ENCODE data around the gene NDUFA13.

The NDUFA13 gene

DNA sequence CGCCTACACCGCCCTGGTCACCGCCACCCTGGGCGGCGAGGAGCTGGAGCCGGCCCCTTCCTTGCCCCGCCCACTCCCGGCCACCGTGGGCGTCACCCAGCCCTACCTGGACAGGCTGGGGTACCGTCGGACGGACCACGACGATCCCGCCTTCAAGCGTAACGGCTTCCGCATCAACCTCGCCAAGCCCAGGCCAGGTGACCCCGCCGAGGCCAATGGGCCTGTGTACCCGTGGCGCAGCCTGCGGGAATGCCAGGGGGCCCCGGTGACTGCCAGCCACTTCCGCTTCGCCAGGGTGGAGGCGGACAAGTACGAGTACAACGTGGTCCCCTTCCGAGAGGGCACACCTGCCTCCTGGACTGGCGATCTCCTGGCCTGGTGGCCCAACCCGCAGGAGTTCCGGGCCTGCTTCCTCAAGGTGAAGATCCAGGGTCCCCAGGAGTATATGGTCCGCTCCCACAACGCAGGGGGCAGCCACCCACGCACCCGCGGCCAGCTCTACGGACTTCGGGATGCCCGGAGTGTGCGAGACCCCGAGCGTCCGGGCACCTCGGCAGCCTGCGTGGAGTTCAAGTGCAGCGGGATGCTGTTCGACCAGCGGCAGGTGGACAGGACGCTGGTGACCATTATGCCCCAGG is 29.0 kb downstream of the NDUFA13 start:
- DNase-seq (ENCODE audit: extremely low read depth in 1 of 2, low read depth in 1 of 2), result no peak

DNA sequence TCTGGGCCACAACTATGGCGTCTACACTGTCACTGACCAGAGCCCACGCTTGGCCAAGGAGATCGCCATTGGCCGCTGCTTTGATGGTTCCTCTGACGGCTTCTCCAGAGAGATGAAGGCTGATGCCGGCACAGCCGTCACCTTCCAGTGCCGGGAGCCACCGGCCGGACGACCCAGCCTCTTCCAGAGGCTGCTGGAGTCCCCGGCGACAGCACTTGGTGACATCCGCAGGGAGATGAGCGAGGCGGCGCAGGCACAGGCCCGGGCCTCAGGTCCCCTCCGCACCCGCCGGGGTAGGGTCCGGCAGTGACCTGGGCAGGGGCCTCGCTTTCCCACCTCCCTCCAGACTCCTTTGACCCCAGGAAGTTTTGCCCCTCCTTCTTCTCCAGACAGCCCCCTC is 29.7 kb downstream of the NDUFA13 start:
- no peak for DNase-seq (ENCODE audit: extremely low read depth in 1 of 2, low read depth in 1 of 2)

DNA sequence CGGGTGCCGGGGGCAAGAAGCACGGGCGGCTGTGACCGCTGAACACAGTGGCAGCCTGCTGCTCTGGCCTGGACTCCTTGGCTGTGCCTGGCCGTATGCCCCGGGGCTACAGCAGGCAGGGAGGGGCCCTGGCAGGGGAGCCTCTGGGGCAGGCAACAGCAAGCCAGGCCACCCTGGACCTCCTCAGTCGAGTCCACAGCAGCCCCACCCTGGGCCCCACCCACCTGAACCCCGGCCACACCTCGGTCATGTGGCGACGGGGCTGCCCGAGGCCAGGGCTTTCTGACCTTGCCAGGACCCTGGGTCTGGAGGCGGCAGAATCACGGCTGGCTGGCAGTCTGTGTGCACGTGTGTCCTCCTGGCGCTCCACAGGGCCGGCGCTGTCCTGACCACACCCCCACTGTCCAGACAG is 30.7 kb downstream of the NDUFA13 start:
- DNase-seq (ENCODE audit: extremely low read depth in 1 of 2, low read depth in 1 of 2), result no peak

DNA sequence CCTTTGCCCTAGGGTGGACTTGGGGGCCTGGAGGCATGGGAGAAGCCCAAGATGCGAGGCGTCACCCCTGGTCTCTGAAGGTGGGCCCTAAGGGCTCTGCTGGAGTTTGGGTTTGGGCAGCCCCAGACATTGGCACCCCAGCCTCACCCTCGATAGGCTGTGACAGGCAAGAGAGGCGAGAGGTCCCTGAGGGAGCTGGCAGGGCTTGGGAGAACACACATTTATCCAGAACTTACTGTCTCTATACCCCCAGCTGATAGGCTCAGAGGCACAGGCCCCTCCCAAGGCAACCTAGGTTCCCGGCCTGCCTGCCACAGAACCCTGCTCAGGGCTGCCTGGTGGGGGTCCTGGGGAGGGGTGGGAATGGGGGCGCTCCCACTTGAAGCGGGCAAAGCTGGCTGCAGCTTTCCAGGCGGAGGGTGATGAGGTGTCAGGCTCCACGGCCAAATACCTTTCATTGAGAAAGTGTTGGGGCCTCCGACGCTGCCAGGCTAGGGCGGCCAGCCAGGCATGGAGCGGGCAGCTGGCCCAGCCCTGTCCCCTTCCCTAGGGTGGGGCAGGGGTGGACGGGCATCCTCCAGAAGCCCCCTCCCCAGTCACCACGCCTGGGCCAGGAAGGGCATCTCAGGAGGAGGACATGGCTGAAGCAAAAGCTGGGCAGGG is 31.8 kb downstream of the NDUFA13 start:
- DNase-seq (ENCODE audit: extremely low read depth in 1 of 2, low read depth in 1 of 2), result no peak

DNA sequence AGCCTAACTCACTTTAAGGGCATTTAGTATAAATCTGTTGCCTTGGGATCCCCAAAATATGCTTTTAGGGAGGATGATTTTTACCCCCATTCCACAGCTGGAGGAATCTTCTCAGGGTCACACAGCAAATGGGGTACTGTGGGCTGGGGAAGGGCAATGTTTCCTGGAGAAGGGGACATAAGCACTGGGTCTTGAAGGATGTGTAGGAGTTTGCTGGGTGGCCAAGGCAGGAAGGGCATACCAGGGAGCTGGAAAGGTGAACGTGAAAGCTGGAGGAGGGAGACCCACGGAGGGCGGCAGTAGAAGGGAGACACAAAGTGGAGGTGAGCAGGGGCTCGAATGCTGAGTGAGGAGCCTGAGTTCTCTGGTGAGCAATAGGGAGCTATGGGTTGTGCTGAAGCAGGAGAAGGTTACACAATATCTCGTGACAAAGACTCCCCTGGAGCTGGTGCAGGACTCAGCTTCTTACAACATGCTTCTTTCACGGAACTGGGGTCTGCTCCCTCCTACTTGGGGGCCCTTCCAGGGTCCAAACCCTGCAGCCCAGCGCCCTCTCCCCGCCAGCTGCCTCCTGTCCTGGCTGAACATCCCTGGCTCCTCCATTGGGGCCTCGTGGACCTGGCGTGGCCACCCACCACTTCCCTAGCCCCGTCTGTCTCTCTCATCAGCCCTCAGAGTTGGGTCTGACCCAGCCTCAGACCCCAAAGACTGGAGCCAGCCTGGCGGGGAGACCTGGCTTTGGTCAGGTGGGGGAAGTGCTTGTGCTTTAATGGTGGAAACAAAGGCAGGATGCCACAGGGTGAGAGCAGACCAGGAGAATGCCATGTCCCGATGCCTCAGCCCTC is 33.1 kb downstream of the NDUFA13 start:
- no peak for DNase-seq (ENCODE audit: extremely low read depth in 1 of 2, low read depth in 1 of 2)

DNA sequence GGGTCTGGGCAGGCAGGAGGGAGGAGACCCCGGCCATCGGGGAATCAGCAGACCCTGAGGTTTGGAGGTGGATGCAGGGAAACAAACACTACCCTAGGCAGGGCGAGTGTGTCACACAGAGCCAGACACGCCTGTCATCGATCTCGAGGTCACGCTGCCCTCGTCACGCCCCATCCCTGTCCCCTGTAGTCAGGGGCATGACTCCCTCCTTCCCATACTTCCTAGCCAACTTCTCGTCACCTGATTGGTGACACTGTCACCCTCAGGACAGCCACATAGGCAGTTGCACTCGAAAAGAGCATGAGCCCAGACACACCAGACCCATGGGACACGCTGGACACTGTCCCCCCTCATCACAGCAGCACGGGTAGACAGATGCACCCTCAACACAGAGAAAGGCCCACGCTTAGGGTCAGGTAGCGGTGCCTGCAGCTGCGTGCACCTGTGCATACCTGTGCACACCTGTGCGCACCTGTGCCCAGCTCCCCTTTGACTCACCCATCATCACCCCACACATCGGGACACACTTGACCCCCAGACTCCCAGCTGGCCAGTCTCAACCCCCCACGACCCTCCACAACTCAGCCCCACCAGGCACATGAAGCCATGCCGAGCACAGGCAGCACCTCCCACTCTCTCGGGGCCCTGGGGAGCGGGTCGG is 33.9 kb downstream of the NDUFA13 start:
- no peak for DNase-seq (ENCODE audit: extremely low read depth in 1 of 2, low read depth in 1 of 2)

DNA sequence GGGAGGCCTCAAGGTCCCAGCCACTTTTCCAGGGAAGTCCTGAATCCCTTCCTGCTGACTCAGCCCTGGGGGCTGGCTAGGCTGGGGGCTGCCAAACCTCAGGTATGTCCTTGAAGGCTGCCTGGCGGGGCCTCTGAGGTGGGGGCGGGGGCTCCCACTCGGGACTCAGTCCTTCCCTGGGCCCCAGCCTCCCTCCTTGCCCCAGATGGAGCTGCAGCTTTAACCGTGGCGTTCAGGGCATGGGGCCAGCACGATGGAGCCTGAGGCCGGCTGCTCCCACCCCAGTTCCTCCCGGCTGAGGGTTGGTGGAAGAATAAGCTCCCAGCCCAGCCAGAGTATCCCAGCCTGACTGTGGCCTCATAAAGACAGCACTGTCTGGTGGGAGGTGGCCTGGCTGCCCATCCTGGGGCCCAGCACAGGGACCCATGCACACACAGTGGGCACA is 34.5 kb downstream of the NDUFA13 start:
- DNase-seq (ENCODE audit: extremely low read depth in 1 of 2, low read depth in 1 of 2), result no peak

DNA sequence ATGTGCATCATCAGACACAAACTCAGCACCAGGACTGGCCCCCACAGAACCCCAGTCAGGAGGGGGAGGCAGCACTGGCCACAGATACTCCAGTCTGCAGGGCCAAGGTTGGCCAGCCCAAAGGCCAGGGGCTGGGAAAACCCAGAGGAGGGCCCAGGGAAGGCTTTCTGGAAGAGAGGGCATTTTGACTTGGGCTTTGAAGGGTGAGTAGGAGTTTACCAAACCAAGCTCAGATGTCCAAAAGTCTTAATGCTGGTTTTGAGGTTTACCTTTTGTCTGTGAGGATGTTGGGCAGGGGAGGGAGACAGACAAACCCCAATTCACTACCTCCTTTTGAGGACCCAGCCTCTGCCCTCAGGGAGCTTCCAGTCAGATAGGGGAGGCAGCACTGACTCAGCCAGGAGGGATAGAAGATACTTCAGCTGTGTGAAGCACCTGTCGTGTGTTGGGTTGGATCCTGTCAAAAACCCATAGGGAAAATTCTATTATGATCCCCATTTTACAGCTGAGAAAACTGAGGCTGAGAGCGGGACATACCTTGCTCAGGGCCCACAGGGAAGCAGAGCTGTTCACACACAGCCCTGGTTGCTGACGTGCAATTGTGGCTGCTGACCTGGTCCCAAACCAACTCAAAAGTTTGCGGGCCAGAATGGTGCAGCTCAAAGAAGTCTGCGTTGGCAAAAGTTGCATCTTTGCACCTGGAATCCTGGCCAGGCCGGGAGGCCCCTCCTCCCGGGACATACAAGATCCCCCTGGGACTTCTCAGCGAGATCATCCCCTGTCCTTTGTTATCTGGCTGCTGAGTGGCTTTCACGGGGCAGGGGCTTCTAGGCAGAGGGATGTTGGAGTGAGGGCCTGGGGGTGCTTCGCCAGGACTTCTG is 35.2 kb downstream of the NDUFA13 start:
- DNase-seq (ENCODE audit: extremely low read depth in 1 of 2, low read depth in 1 of 2), result no peak

DNA sequence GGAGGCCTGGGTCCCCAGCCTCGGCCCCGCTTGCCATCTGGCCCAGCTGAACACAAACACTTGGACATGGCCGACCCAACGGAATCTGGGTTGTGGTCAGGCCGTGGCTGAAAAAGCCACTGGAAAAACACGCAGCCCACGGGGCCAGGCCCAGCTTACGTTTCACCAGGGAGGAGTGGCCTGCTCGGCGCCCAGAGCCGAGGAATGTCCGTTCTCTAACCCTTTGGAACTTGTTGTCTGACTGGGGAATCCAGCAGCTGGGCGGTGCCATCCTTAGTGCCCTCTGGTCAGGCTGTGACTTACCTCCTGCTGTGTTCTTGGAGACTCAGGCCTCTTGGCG is 35.8 kb downstream of the NDUFA13 start:
- DNase-seq (ENCODE audit: extremely low read depth in 1 of 2, low read depth in 1 of 2), result no peak

DNA sequence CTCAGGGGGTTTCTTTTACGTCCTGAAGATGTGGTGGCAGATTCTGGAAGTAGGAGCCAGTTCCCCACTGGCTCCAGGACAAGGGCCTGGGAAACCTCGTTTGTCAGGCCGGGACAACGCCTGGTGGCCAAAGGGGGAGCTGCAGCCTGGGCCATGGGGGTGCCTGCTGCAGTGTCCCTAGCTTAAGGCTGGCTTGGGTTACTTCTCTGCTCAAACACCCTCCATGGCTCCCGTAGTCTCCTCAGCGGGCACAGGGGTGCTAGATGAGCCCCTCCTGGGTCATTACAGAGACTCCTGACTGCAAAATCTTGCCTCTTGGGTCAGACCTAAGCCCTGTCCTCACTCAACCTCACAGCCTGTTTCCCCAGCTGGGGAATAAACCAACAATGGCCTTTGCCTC is 36.8 kb downstream of the NDUFA13 start:
- no peak for DNase-seq (ENCODE audit: extremely low read depth in 1 of 2, low read depth in 1 of 2)

DNA sequence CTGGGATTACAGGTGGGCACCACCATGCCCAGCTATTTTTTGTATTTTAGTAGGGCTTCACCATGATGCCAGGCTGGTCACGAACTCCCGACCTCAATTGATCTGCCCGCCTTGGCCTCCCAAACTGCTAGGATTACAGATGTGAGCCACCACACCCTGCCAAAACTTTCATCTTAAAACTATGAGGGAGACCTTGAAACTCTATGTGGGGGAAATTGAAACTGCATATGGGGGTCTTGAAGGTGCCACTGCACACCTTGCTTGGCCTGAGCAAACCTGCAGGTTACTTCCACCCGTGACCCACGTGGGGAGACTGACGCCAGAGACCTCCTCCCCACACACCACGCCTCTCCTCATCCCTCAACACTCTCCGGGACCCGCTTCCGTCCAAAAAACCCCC is 37.6 kb downstream of the NDUFA13 start:
- no peak for DNase-seq (ENCODE audit: extremely low read depth in 1 of 2, low read depth in 1 of 2)

DNA sequence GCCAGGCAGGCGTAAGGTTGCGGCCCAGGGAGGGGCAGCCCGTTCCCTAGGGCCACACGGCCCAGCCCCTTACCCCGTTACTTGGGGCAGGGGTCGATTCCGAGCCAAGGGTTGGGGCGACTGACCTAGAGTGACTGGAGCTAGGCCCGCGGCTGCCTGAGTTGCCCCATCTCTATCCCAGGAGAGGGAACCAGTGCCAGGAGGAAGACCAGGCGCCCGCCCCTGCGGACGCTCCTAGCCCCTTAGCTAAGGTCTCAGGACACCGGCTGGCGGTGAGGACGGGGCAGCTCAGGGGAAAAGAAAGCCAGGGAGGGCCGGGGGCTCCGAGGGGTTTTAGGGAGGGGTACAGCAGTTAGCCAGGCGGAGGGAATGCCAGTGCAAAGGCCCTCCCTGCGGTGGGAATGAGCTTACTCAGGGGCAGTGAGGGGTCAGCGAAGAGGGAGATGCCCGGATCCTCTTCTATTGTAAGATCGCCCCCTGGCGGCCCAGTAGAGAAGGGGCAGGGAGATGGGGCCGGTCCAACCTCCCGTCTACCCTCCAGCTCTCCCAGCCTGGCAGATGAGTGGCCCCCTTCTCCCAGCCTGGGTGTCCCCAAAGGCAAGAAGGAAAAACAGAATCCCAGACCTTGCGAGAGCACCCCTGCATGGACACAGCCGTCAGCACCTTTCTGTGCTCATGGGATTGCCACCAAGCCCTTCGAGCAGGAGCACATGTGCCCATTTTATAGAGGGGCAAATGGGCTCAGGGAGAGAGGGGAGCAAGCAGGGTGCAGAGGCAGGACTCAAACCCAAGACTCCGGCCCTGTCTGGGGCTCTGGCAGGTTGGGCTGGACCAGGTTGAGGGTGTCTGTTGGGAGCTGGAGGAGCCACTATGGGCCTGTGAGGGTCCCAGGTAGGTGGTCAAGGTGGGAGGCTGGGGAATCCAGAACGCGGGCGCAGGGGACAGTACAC is 38.3 kb downstream of the NDUFA13 start:
- DNase-seq (ENCODE audit: extremely low read depth in 1 of 2, low read depth in 1 of 2), result peak; percentile 37 to 39

DNA sequence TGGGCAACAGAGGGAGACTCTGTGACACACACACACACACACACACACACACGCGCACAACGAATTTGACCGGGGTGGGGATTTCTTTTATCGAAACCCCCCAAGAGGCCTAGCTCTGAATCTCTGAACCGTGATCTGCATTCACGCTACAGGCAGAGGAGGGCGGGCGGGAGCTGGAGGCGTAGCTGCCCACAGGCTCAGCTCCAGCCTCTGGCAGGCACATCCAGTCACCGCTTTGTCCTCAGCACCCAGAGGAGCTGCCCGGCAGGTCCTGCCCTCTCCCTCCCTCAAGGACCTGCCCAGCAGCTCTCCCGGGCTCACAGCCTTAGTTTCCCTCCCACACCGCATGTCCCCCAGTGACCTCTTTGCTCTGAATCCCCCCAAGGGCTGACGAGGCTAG is 42.0 kb downstream of the NDUFA13 start:
- no peak for DNase-seq (ENCODE audit: extremely low read depth in 1 of 2, low read depth in 1 of 2)

DNA sequence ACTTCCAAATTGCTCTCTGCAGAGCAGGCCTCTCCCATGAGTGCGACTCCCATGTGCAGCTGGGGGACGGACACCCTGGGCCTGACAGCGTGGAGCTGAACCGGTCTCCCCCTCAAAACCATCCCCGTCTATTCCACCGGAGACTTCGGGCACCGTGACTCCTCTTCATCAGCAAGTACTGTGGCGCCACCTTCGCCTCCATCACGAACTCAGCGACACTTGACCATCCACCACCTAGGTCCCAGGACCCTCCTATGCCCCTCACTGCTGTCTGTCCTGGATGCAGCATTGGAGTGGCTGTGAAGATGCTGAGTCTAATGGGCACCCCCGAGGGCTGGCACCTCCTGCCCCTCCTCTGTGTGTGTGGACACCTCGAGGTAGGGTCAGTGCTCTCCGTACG is 42.6 kb downstream of the NDUFA13 start:
- no peak for DNase-seq (ENCODE audit: extremely low read depth in 1 of 2, low read depth in 1 of 2)

DNA sequence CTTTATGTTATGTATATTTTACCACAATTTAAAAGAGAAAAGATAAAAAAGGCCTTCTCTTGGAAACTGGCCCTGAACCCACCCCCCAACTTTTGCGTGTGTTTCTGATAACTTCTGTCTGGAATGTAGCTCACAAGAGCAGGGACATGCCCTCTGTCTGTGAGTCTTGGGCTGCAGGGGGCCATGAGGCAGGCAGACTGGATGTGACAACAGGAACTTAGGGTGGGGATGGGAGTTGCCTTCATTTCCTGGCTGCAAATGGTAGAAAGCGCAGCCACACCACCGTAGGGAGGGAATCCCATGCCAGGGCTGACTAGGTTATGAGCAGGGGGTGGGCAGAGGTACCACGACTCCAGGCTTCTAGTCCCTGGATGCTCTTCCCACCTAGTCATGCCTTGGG is 43.9 kb downstream of the NDUFA13 start:
- no peak for DNase-seq (ENCODE audit: extremely low read depth in 1 of 2, low read depth in 1 of 2)

DNA sequence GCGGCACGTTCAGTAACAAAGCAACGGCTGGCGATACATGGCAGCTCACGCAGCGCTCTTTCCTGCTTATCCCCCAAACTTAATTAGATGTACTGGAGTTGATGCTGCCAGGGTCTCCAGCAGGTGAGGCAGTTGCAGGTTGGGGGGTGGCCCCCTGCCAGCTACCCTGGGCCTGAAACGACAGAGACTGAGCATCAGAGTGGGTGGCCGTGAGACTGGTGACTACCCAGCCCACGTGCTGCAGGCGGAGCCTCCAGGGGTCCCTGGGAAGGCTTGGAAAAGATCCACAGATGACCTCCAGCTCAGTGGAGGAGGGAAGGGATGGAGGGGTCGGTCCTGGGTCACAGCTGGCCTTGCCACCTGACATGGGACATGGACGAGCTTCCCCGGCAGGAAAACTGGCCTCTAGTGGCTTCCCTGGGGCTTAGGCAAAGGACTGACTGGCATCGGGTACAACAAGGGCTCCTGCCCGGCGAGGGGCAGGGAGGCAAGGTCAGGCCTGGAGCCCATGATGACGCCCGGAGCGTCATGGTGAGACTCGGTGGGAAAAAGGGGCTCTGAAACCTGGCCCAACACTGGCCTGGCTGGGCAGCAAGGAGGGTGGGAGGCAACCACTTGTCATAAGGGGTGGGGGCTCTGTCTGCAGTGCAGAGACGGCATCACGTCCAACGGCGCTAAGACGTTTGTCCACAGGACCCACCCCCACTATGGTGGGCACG is 46.1 kb downstream of the NDUFA13 start:
- DNase-seq (ENCODE audit: extremely low read depth in 1 of 2, low read depth in 1 of 2), result no peak

DNA sequence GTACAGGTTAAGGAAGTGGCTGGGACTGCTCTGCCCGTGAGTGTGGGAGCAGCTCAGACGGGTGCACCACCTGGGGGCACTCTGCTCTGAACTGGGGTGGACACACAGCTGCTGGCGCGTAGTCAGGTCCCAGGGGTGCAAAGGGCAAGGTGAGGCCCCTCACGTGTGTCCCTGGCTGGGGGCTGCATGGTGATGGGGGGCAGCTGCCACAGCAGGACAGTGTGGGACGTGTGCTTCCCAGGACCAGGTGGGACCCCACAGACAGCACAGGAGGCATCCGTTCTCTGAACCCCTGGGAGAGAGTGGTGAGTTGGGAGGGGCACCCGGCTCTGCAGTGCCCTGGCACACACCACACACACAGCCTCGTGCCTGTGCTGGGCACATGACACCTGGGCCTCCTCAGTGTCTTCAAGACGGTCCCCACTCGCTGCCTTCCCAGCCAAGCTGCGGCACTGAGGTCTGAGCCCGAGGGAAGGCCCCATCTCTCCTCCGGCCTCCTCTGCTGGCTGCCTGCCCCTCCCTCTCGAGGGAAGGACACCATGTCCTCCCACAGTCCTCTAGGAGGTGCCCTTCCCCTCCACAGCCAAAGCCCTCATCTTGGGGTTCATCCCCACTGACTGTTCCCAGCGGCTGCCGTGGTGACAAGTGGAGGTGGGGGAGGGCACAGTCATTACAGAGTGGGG is 46.8 kb downstream of the NDUFA13 start:
- no peak for DNase-seq (ENCODE audit: extremely low read depth in 1 of 2, low read depth in 1 of 2)

DNA sequence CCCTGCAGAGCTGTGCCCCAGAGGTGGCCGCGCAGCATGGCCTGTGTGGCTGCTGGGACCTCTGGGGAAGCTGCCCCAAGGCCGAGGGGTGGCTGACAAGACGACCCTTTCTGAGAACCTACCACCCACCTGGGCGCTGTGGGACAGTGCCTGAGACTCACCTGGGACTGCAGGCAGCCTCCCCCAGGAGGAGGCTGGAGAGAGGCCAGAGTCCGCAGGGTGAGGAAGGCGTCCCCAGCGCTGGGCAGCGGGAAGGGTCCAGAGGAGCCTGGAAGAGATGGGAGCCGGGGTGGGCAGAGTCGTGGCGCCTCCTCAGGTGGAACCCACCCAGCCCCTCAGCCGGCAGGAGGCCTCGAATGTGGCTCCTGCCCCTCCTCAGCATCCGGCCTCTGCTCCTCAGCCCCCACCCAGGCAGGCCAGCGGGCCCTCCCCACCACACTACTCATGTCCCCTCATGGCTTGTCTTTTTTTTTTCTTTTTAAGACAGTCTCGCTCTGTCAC is 47.4 kb downstream of the NDUFA13 start:
- no peak for DNase-seq (ENCODE audit: extremely low read depth in 1 of 2, low read depth in 1 of 2)
